ENCODE results near the gene THSD8.

DNA sequence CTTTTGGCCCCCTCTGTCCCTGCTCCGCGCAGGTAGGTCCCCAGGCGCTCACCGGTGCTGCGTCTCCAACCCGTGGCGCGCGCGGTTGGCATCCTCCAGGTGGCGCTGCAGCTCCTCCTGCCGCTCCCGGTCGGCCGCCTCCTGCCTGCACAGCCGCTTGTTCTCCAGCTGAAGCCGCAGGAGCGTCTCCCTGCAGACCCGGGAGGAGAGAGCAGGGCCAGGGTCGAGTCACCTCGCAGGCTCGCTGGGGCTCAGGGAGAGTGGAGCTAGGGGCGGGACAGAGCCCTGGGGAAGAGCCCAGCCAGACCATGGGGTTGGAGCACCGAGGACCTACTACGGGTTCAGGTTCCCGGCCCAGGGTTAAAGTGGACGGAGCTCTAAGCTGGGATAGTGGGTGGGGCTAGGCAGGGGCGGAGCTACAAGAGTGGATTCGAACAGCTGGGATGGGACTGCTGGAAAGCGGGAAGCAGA, 35.8 kb upstream of the THSD8 start:
- no peak for TF ChIP-seq YY1 (IDR thresholded peaks at IDR 0.05; ENCODE audit: insufficient read depth, insufficient read length)
- TF ChIP-seq ZNF274 (IDR thresholded peaks at IDR 0.05; ENCODE audit: low read depth, low read length): no peak
- no peak for TF ChIP-seq SUZ12 (IDR thresholded peaks at IDR 0.05; ENCODE audit: extremely low read depth, insufficient read depth, insufficient read length)
